ENCODE measurements around the gene KCNE5.
"Not testable (repeated sequence)": the region's sequence is repeated elsewhere in the genome, so short reads cannot be mapped to it uniquely, and the experiment has no call there.

KCNE5 gene

GRCh38 chrX:109601486-109601885 lies 23.5 kb downstream of the KCNE5 start:
- DNase-seq: no peak

- no peak for DNase-seq
Observed at GRCh38 chrX:109600237-109600651, 24.7 kb downstream of the KCNE5 start.

GRCh38 chrX:109596015-109596414 lies 29.0 kb downstream of the KCNE5 start:
- DNase-seq: no peak

GRCh38 chrX:109590176-109590575 lies 34.8 kb downstream of the KCNE5 start:
- DNase-seq: no peak

GRCh38 chrX:109585488-109585887 lies 39.5 kb downstream of the KCNE5 start:
- no peak for DNase-seq

- no peak for DNase-seq
Observed at GRCh38 chrX:109578916-109579315, 46.1 kb downstream of the KCNE5 start.

GRCh38 chrX:109577055-109577454 lies 47.9 kb downstream of the KCNE5 start:
- DNase-seq: no peak

GRCh38 chrX:109576083-109576482 lies 48.9 kb downstream of the KCNE5 start:
- DNase-seq: not testable (repeated sequence)

Data from CD4-positive, alpha-beta T cell treated with Interleukin-15 for 1 hour (primary cell).